Measurements from ENCODE around the gene HDAC4. TPM values are rescaled to one million over a fixed set of nuclear protein-coding genes. Genes with fewer than 3 reads are reported as not detected.

Gene HDAC4
- total RNA-seq, 1 donor from 2014 or later = 12.9 TPM

DNA sequence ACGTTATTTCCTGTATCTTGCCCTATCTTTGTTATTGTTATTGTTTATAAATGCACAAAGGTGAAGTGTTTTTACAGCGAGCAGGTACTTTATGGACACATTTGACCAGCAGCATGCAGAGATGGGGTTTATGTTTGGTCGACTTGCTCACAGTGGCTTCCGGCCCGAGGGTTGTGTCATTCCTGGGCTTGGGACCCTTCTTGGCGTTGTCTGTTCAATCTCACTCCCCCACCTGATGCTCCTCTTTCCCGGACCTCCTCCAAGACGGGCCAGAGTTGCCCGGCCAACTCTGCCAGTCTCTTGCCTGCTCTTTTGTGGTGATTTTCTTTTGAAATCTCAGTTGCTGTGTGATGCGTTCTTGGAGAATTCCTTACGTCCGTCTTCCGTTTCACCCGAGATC lies 399.0 kb downstream of the HDAC4 start:
- no peak for DNase-seq (ENCODE audit: low read depth in 2 of 2)

DNA sequence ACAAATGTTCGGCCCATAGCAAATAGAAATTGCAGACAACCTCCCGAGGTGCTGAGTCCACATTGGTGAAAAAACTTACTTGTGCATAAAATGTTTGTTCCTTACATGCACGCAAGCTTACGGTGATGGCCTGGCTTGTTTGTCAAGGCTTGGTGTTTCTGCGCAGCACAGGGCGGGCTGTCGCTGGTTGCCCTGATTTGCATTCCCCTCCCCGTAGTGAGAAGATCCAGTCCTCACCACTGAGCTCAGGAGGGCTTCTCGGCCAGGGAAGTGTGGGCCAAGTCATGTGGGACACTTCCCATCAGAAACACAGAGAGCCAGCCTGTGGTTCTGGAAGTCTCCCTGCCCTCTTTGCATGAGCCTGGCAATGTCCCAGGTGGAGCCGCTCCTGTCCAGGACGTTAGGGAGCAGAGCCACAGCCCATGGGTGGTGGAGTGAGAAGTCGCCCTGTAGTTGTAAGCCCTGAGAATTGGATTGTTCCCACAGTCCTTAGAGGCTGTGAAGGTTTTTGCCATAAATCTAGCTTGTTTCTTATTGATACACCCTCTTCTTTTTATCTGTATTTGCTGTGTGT lies 400.2 kb downstream of the HDAC4 start:
- no peak for DNase-seq (ENCODE audit: low read depth in 2 of 2)

DNA sequence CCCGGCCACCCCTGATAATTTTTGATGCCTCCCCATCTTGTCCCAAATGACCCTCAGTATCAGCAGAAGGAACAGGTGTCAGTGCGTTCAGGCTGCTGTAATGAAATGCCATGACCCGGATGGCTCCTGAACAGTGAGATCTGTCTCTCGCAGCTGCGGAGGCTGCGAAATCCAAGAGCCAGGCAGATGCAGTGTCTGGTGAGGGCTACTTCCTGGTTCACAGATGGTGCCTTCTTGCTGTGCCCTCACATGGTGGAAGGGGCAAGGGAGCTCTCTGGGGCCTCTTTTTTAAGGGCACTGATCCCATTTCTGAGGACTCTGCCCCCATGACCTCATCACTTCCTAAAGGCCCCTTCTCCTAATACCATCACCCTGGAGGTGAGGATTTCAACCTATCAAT lies 400.7 kb downstream of the HDAC4 start:
- no peak for DNase-seq (ENCODE audit: low read depth in 2 of 2)

DNA sequence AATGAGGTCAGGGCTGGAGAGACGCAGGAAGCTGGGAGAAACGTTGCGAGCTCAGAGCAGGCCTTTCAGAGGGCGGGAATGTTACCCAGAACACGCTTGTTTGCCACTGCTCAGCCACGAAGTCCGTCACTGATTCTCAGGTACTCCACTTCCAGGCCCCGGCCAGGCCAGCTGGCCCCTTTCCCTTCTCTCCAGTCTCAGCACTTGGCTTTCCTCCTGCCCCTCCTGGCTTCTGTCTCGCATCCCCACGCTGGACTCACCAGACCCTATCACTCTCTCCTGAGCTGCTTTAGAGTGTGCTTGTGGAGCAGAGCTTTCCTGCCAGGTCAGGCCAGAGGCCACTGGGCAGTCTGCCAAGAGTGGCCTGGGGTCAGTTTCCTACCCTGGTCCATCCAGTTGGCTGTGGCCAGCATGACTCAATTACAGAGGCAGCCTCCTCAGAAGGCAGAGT lies 401.5 kb downstream of the HDAC4 start:
- peak in 1 of 2 donors; percentile 48 for DNase-seq (ENCODE audit: low read depth in 2 of 2)

DNA sequence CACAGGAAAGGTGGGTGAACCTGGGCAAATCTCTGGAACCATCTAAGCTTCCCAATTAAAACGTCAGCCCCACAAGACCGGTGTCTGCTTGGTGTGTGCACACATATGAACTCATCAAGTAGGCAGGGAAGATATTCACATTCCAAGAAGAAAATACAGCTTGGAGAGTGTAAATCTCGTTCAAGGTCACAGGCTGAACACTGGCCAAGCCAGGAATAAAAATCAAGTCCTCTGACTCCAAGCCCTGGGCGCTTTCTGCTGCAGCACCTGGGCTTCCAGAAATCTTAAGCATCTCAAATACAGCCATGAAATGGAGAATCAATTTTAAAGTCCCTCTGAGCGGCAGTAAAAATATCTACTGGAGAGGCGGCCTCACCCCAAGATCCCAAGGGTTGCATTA lies 402.0 kb downstream of the HDAC4 start:
- DNase-seq (ENCODE audit: low read depth in 2 of 2) = no peak

Measured in lung microvascular endothelial cell (primary cell).